Measurements from ENCODE around the gene SEL1L3.

The SEL1L3 gene

DNA sequence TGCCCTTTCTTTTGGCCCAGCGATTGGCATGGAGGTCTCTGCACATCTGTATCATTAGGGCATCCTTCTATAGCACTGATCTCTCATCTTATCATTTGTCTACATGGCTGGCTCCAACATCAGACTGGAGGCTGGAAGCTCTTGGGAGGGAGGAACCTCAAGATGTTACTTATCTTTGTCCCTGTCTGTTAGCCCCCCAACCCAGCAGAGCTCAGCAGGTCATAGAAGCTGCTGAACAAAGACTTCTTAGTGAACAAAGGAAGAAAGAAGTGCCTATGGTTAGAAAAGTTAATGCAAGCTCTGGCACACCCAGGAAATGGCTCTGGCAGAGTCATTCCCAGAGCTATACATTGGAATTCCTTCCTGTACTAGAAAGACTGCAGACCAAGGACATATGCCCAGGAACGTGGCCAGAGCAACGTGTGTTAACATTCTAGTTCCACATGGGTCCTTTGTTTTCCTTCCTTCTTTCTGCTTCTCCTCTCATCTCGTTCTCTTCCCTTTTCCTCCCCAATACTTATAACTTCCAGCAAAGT, 74.0 kb downstream of the SEL1L3 start:
- no peak for DNase-seq (ENCODE audit: low spot score)

DNA sequence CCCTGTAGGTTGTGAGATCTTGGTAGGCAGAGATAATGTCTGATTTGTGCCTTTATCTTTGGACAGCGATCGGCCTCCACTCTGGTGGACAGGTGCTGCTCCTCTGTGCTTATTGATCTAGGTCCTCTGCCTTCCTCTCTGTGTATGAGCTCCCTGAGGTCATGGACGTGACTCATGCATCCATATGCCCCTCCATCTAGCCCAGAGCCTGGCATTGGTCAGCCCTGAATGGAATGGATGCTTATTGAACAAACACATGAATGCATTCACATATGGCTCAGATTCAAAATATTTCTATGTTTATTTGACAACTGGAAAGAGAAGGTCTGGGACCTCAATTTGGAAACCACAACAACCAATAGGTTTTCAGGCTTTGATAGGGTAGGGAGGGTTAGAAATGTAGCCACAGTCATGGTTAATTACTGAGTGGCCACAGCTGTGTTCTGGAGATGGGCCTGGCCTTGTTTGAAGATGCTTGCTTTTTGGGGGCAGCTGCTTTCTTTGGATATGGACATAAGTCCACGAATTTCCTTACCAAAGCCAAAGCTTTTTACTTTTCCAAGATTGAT, 76.2 kb downstream of the SEL1L3 start:
- no peak for DNase-seq (ENCODE audit: low spot score)

DNA sequence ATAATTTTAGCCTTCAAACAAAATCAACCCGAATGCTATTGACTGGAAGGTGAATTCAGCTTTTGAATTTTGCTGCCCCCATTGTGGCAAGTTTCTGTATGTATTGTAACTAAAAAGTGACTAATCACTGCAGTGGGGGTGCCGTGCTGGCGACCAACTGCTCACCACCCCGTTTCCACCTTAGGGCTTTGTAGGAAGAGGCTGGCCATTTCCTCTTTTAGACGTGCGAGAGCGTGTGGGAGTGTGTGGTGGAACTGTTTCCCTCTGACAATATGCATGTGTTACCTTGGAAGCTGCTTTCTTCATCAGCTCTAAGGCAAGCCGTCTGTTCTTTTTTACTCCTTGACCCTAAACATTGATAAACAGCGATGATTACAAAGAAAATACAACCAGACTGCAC, 78.8 kb downstream of the SEL1L3 start:
- DNase-seq (ENCODE audit: low spot score) = no peak

DNA sequence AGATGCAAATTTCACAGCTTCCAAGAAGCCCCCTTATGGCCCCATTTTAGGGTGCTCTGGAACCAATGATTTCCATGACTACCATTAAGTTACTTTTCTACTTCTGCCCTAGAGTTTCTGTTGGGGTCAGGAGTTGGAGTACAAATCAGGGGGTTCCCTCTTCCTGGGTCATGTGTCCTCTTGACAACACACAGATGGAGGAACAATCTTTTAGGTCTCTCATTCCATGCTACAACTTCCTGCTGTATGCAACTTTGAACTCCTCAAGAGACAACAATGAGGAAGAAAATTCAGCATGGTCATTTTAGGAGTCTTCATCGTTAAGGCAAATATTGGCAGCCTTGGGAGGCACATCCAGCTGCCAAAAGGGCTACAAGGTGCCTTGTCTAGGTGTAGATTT, 79.7 kb downstream of the SEL1L3 start:
- DNase-seq (ENCODE audit: low spot score) = no peak

DNA sequence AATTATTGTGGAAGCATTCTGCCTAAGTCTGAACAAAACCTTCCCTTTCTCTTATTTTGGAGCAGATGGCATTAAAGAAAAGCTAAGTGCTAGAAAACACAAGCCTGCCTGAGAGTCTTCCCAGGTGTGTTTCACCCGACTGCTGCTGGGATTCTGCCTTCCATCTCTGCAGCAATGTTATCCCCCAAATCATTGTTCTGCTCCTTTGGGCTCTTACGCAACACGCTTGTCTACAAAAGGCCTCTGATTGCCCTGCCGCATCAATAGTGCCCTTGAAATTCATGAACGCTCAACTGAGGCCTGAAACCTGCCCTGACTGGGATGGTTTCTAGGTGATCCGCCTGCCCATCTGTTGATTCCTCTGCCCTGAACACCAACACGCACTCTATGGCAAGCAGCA, 80.3 kb downstream of the SEL1L3 start:
- no peak for DNase-seq (ENCODE audit: low spot score)

DNA sequence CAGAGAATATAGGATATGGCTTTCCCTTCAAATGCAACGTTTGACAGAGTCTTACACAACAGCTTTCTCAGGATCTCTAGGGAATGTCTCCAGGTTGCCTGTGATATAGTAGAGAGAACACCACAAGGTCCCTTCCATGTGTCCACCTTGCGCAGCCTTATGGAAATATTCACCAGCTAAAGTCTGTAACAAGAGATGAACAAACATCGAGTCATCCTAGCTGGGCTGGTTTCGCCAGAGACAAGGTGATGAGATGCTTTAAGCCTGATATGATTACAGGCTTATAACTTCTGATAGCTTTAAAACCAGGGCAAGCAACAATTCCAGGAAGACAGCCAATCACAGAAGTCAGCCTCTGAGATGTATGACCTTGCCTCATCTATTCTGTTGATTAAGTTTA, 83.8 kb downstream of the SEL1L3 start:
- DNase-seq (ENCODE audit: low spot score) = no peak

DNA sequence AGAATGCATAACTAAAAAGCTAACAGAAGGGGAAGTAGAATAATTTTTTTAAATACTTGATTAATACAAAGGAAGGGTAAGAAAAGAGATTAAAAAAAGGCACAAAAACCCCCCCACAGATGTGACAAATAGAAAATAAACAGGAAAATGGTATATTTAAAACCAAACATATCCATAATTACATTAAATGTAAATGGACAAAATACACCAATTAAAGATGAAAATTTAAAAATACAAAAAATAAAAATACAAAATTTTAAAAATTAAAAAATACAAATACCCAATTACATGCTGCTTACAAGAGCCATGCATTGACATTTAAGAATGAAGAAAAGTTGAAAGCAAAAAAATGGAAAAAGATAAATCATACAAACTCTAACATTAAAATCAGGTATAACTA, 86.0 kb downstream of the SEL1L3 start:
- no peak for DNase-seq (ENCODE audit: low spot score)

DNA sequence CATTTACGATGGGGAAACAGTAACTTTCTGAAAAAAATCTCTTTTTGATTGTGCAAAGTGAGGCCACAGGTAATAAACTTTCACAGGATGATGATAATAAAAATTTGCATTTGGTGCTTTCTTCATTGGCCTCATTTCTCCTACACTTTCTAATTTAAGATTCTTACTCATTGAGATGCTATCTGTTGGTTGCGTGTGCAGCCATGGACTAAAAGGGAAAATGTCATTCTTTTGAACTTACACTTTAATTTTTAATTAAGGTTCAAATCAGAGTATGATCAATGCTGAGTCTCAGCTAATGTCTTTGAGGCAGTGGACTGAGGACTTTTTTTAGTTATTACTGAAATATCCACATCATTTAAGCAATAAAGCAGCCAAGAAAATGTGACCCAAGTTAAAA, 87.6 kb downstream of the SEL1L3 start:
- no peak for DNase-seq (ENCODE audit: low spot score)

DNA sequence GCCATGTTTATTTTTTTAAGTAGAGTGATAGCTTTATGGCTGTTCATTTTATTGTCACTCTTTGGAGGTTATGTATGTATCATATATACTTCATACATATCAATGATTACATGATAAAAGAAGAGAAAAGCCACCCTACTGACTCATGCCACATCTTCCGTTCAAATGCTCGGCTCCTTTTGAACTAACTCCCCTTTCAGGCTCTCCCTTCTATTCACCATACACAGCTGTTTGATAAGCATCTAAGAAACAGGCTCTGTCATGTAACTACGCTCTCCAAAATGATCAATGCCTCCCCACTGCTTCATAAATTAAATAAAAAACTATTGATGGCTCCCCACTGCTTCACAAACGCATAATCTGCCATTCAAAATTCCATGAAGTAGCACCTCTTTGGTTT, 89.4 kb downstream of the SEL1L3 start:
- no peak for DNase-seq (ENCODE audit: low spot score)

DNA sequence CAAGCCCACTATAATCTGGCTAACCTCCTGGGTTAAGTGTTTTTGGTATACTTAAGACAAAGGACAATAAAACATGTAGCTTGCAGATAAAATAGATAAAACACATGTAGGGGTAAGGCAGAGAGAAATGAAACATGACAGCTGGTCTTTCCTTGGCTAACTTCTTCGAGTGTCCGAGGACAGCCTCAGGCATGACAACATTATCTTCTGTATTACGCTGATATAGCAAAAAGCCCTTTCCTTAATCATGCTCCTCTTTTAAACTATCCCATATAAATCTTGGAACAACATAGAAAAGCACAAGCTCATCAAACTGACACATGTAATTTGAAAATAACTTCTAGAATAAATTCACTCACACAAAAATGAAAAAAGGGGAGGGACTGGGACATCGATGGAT, 91.1 kb downstream of the SEL1L3 start:
- no peak for DNase-seq (ENCODE audit: low spot score)

DNA sequence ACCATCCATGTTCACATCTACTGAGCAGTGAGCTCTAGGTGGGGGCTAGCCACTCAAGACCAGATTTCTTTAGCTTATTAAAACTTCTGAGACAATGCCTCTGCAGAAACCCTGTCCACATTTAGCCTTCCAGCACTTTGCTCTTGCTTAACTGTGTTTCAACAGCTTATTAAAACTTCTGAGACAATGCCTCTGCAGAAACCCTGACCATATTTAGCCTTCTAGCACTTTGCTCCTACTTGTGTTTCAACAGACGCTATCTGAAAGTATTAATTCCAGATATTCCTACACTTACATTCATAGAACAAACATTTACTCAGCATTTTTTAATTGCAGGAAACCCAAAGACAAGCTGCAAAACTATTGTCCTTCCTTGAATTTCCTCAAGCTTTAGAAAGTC, 91.9 kb downstream of the SEL1L3 start:
- no peak for DNase-seq (ENCODE audit: low spot score)

DNA sequence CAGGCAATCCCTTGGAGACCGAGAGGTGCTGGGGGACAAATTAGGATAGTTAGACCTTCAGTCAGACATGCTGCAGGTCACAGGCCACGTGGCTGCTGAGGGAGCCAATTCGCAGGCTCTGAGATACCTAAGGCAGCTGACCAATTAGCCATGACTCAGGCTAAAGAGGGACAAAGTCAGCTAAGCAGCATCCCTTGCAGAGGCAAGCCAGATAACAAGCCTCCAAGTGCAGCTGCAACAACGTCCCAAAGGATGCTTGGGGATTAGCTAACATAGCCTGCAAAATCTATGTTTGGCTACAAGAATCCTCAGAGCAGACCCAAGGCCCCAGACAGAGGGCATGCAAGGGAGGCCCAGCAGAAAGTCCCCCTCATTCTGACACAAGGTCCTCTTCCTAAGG, 93.5 kb downstream of the SEL1L3 start:
- no peak for DNase-seq (ENCODE audit: low spot score)

DNA sequence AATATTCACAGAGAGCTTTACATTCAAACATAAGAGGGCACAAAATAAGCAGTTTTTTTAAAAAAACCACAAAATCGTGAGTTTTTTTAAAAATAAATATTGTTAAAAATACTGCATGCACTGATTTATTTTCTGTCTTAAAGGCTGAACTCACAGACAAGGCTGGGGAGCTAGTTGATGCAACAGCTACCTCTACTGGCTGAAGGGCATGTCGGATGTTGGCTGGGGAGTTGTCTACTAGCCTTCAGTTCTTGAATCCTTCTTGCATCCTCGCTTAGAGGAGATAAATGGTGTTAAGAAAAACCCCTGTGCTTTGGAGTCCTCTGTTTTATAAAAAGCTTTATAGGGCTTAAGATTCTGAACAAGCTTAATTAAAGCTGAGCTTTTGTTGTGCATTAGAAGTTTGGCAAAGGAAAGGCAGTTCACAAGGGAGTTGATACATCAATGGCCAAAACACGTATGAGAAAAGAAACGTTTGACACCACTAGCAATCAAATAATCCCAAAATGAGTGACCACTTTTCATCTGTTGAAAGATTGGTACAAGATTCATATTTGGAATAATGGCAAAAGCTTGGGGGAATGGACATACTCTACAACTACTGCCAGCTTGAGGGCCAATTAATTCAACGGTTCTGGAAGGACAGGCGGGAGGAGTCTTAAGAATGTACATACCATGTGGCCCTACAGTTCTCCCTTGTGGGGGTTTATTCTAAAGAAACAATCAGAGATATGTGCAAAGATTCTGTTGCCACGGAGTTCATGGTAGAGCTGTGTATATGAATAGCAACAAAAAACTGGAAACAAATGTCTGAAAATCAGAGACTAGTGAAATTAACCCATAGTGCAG, 94.7 kb downstream of the SEL1L3 start:
- DNase-seq (ENCODE audit: low spot score) = no peak

DNA sequence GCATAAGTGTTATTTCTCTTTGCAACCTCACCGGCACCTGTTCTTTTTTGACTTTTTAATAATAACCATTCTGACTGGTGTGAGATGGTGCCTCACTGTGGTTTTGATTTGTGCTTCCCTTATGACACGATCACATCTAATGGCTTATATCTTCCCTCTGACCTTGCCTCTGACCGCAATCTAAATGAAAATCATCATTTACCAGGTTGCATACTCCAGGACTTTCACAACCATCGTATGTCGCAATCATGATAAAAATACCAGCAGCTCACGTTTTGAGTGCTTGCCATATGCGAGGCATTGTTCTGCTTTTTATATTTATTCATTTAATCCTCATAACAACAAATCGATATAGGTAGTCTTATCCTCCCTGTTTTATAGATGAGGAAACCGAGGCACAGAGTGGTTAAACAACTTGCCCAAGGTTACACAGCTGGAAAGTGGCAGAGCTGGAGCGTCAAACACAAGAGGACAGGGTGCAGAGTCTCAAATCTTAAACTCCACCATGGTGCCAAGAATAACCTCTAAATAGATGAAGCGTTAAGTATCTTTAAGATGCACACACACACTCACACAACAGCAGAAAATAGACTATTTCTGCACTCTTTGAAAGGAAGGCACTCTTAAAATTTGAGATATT, 102.2 kb downstream of the SEL1L3 start:
- DNase-seq (ENCODE audit: low spot score) = no peak

DNA sequence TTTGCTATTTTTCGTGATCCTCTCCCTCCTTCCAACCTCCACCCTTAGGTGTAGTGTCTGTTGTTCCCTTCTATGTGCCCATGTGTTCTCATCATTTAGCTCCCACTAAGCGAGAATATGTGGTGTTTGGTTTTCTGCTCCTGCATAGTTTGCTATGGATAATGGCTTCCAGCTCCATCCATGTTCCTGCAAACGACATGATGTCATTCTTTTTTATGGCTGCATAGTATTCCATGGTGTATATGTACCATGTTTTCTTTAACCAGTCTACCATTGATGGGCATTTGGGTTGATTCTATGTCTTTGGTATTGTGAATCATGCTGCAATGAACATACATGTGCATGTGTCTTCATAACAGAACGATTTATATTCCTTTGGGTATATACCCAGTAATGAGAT, 102.7 kb downstream of the SEL1L3 start:
- DNase-seq (ENCODE audit: low spot score) = no peak

DNA sequence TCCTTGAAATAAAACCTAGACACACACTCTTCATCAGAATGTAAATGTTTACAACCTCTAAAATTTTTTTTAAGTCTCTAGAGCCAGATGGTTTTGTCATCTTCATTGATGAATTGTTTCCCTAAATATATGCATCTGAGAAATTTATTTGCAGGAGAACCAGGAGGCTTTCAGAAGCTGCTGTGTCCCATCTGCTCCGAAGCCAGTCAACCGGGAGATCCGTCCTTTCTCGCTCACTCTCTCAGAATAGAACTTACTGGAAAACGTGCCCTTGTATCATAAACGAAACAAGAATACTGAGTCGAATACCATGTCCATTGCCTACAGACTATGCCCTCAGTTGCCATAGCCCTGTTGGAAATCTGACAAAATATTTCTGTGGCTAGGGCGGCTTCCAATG, 103.7 kb downstream of the SEL1L3 start:
- DNase-seq (ENCODE audit: low spot score) = no peak

DNA sequence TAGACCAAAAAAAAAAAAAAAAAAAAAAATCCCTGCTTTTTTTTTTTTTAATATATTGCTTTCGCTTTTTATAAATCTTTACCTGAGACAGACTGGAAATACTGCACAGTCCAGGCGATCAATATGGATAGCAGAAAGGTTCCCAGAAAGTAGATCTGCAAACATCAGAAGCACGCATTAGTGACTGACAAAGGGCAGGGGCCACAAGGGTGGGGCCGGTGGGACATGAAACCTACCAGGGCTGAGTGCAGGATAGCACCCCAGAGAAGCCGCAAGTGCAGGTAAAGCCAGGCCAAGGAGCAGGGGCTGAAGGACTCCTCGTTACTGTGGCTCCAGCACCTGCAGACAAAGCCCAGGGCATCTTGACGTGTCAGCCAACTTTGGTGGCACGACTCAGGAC, 105.3 kb downstream of the SEL1L3 start:
- DNase-seq (ENCODE audit: low spot score) = no peak

DNA sequence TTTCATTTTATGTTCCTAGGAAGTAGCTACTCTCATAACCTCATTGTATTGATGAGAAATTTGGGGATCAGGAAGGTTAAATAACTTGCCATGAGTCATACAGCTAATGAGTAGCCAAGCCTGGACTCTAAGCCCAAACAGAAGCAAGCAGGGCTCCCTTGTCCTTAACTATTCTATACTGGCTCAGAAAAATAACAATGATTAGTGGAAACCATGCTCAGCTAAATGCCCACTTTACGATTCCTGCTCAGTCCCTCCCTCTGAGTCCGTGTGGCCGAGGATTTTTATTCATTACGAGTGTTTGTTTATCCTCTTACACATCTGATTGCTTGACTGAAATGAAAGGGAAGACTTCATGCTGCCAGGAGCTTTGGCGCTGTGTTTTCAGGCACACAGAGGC, 106.3 kb downstream of the SEL1L3 start:
- DNase-seq (ENCODE audit: low spot score) = no peak

DNA sequence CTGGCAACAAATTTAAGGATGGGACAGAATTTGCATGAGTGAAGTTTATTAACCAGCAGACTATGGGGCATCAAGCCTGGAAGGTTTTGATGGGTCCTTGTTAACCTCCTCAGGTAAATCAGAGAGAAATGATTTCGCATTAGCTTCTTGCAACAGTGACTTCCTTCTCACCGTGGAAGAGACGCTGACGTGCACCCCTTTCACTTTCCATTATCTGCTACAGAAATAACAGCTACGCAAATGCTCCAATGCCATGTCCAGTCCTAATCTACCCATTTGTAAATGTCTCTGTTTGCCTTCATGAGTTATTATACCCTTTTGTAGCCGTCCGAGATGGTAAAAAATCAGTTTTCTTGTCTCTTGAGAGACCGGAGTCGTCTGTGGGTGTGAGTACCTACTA, 106.9 kb downstream of the SEL1L3 start:
- no peak for DNase-seq (ENCODE audit: low spot score)

DNA sequence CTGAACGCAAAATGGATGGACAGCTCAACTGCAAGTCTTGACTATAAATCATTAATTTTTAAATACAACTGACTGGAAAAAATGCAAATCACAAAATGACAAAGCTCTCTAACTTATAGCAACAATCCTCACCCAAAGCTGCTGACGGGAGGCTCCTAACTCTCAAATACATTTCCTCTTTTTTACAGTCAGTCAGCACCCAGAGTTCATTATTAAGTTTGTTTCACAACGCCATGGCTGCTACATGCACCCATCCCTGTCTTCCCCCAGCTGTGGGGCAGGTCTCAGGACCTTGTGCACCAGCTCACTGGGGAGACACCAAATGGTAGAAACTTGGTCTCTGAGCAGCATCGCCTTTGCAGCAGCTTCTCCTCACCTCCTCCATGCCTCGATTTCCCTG, 109.5 kb downstream of the SEL1L3 start:
- no peak for DNase-seq (ENCODE audit: low spot score)

DNA sequence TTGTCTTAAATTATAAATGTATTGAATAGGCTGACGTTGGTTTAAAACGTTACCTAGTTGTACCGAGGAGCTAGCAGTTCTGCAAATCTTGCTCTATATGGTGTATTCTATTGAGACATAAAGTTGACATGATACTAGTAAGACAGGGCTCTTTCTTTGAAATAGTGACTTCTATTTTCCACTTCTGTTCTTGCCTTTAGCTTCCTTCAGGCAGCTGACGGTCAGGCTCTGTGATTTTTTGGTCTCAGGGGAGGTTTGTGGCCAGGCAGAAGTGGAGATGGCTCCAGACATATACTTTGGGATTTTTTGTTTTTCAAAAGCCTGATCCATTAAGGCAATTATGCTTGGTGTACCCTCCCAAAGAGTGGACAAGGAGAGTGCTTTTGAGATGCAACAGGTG, 111.9 kb downstream of the SEL1L3 start:
- DNase-seq (ENCODE audit: low spot score) = no peak

DNA sequence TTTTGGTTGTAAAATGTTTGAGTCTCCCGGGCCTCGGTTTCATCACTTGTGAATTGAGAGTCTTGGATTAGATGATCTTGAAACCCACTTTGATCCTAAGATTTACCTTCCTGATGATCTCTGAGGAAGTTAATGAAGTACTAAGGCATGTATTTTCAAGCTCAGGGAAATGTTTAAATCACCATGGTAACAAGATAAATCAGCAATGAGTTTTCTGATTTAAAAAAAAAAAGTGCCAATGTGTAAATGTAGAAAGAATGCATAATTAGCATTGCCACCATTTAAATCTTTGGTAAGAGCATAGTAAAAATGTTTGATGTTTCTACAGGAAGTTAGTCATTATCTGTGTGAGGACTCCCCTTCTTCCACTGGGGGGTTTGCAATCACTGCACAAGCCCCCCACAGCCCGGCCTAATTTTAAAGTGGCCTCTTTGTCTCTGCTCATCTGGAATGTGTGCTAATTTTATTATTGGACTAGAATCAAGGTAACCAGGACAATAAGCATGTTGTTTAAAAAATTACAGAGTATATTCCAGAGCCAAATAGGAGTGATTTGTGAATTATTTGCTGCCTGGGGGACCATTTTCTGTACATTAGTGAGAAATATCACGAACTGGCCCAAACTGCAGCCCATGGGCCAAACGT, 113.5 kb downstream of the SEL1L3 start:
- no peak for DNase-seq (ENCODE audit: low spot score)

DNA sequence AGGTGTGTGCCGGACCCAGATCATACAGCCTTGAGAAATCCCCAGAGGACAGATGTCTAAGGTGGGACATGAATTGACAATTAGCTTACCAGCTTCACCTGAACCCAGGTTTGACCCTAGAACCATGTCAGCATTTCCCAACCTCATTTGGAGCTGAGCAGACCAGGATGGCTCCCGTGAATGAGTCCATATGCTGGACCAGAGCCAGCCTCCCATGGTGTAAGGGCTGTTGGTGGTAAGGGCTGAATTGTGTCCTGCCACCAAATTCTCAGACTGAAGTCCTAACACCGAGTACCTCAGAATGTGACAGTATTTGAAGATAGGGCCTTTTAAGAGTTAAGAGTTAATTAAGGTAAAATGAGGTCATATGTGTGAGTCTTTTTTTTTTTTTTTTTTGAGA, 118.8 kb downstream of the SEL1L3 start:
- DNase-seq (ENCODE audit: low spot score) = no peak

Measured in CD4-positive, alpha-beta T cell treated with Interleukin-6 at 100 ng/mL for 8 hours (primary cell).